Activated T-helper 2 cell treated with anti-CD3 and anti-CD28 coated beads, Interferon-gamma antibody, Interleukin-2, Interleukin-4, amounts not matched to agents 10 μg/mL and 5 μg/mL and 100 μg/mL, durations not matched to agents 14 hours and 24 hours and 36 hours (primary cell): ENCODE results near the gene SPAG8. TPM values are rescaled to one million over a fixed set of nuclear protein-coding genes. Genes with fewer than 3 reads are reported as not detected.
A peak's percentile ranks its signal among the peaks of the same experiment; 100 is the strongest.

ENCODE experiments used
- DNase-seq: peaks from one replicate; pipeline ENCODE4 v3.0.0; 2021; ENCODE audit warnings: low spot score
- H3K27ac Mint-ChIP-seq: one replicate; pipeline ENCODE4 v1.8.0; 2021; ENCODE audit warnings: mixed read lengths
- H3K27me3 Mint-ChIP-seq: one replicate; pipeline ENCODE4 v1.8.0; 2021; ENCODE audit warnings: low read depth, mixed read lengths
- H3K36me3 Mint-ChIP-seq: one replicate; pipeline ENCODE4 v1.8.0; 2021; ENCODE audit warnings: low read depth, mixed read lengths
- H3K4me1 Mint-ChIP-seq: one replicate; pipeline ENCODE4 v1.8.0; 2021; ENCODE audit warnings: low read depth, mixed read lengths
- H3K4me3 Mint-ChIP-seq: one replicate; pipeline ENCODE4 v1.8.0; 2021; ENCODE audit warnings: low read depth, mild to moderate bottlenecking, moderate library complexity, mixed read lengths
- H3K9me3 Mint-ChIP-seq: one replicate; pipeline ENCODE4 v1.8.0; 2021; ENCODE audit warnings: mixed read lengths
- intact Hi-C: fragments of 100-400 bp; cut with micrococcal nuclease; formaldehyde crosslinking; loops from one replicate; pipeline ENCODE4 v1.15.1; 2023
- total RNA-seq: library from RNA; stranded (reverse); gene quantifications from 2 replicates; pipeline ENCODE4 v1.2.3, GENCODE V29; 2022

The SPAG8 gene
- total RNA-seq, 1 donor from 2014 or later: 0.82 TPM

DNA sequence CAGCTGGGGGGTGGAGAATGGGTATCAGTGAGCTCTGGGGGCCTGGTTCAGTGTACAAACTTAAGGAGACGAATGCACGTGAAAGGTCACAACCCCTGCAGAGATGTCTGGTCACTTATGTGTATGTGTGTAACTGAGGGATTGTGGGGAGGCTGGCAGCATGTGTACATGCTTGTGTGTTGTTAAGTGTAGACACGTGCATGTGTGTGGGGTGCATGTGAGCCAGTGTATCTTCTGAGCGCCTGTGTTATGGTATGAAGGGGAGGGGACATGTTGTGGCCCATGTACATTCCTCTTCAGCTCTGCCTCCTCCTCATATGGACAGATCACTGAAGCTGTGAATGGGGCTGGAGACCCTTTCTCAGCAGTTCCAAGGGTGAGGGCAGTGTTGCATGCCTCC is 19.0 kb upstream of the SPAG8 start:
- DNase-seq: no peak
- H3K4me1 Mint-ChIP-seq: peaks cover 18% of the 10 kb centered on the region
- H3K27me3 Mint-ChIP-seq: no peaks in the 10 kb centered on the region
- intact Hi-C loops: no loop called here
- no peaks in the 10 kb centered on the region for H3K9me3 Mint-ChIP-seq
- H3K36me3 Mint-ChIP-seq: no peaks in the 10 kb centered on the region
- no peak overlapping the region for H3K27ac Mint-ChIP-seq
- H3K4me3 Mint-ChIP-seq: no peak overlapping the region

DNA sequence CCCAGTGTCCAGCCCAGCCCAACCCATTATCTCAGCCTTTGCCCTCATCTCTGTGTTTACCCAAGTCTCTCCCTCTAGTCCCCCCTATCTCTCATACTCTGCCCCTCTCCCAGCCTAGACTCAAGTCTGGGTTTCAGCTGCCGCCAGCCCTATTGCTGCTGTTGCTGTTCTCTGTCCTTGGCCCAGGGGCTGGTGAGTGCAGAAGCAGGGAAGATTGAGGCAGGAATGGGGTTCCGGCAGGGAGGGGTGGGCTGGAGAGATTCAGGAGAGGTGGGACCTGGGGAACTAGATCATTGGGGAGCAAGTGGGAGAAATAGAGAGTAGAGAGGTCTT is 17.7 kb upstream of the SPAG8 start:
- peaks cover 18% of the 10 kb centered on the region for H3K4me1 Mint-ChIP-seq
- peak overlapping the region; percentile 79 for H3K27ac Mint-ChIP-seq

DNA sequence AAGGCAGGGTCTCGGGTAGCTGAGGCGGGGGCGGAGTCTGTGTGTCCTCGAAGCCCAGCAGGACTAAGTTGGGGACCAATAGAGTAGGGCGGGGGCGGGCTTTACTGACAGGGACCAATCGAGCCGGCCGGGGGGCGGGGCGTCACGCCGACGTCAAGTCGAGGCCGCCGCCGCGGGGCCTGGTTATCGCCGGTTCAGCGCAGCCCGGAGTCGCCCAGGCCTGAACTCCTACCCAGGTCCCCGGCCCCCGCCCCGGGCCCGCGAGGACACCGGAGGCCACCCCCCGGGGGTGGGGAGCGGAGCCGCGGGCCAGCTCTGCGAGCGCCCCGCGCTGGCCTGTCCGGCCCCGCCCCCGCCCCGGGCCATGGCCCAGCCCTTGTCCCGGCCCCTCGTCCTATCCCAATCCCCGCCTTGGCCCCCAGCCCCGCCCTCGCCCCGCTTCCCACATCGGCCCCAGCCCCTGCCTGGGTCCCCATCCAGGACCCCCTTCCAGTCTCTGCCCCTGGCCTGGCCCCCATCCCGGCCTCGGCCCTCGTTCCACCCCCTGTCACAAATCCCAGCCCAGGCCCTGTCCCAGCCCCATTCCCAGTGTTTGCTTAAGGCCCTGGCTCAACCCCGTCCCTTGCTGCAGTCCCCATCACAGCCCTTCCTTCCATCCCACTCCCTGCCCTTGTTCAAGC is 17.2 kb upstream of the SPAG8 start, which contains the start of gene TMEM8B:
Gene TMEM8B (plus strand): TSS at position 145 of the 680 bp plus-strand sequence. CDS start 220 bp downstream, at position 365.
- H3K36me3 Mint-ChIP-seq: no peaks in the 10 kb centered on the region
- peaks cover 18% of the 10 kb centered on the region for H3K4me1 Mint-ChIP-seq
- no peaks in the 10 kb centered on the region for H3K27me3 Mint-ChIP-seq
- no peaks in the 10 kb centered on the region for H3K9me3 Mint-ChIP-seq
- peak within 1 kb of the TSS; percentile 87 for H3K4me3 Mint-ChIP-seq
- intact Hi-C loops: loop anchor here (5.0 kb wide), 1 partner anchor 82 kb away; the partner anchor contains the start of genes GBA2 and RGP1
- peak; percentile 86 for DNase-seq
- peak within 1 kb of the TSS; percentile 79 for H3K27ac Mint-ChIP-seq

More for the DNA sequence above, 17.7 kb upstream of the SPAG8 start:
- Mint-ChIP-seq H3K4me3 (peak overlapping the region; percentile 85), H3K36me3 (no peaks in the 10 kb centered on the region), H3K27me3 (no peaks in the 10 kb centered on the region), H3K9me3 (no peaks in the 10 kb centered on the region)
- DNase-seq: no peak
- intact Hi-C loops: loop anchor here (5.0 kb wide), 1 partner anchor 82 kb away; the partner anchor contains the start of genes GBA2 and RGP1

DNA sequence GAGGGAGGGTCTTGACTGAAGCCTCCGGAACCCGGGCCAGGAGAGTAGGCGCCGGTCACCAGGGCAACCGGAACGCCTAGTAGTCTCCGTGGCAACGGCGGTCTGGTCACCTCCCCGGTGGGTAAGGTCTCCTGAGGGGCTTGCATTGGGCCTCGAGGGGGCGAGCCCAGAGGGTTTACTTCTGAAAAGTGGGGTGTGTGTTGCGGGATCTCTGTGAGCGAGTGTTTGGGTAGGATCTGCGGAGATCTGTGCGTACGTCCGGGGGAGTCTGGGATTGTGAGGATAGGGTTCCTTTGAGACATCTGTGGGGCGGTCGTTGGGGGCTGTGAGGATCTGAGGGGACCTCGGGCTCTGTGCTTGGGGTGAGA is 16.6 kb upstream of the SPAG8 start, which contains the start of gene FAM221B:
Gene FAM221B (minus strand): TSS at position 17 of the 368 bp plus-strand sequence. CDS start 2,571 bp downstream, outside the sequence.
- Mint-ChIP-seq H3K27me3 (no peaks in the 10 kb centered on the region), H3K36me3 (no peaks in the 10 kb centered on the region), H3K4me1 (peaks cover 18% of the 10 kb centered on the region), H3K4me3 (peak within 1 kb of the TSS; percentile 87), H3K27ac (peak within 1 kb of the TSS; percentile 79), H3K9me3 (no peaks in the 10 kb centered on the region)
- DNase-seq: no peak
- intact Hi-C loops: loop anchor here (5.0 kb wide), 1 partner anchor 81 kb away; the partner anchor contains the start of genes GBA2 and RGP1

DNA sequence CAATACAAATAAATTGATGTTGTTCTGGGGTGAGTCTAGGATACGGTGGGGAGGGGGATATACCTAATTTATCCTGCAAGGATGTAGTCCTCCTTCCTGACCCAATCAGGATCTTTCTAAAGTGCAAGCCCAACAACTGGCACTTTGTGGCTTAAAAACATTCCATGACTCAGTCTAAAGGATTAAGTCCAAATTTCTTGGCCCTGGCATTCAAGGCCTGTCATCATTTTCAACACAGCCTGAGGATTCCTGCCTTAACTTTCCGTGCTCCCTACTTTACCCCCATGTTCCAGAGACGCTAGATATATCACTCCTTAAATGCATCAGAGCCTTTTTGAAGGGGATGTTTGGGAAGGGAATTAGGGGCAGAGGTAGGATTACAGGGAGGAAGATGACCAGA is 15.4 kb upstream of the SPAG8 start:
- no peak for DNase-seq
- Mint-ChIP-seq H3K27me3 (no peaks in the 10 kb centered on the region), H3K27ac (no peak overlapping the region), H3K4me1 (peaks cover 18% of the 10 kb centered on the region), H3K4me3 (peak overlapping the region; percentile 20), H3K9me3 (no peaks in the 10 kb centered on the region), H3K36me3 (no peaks in the 10 kb centered on the region)
- intact Hi-C loops: loop anchor here (5.0 kb wide), 1 partner anchor 80 kb away; the partner anchor contains the start of genes GBA2 and RGP1

DNA sequence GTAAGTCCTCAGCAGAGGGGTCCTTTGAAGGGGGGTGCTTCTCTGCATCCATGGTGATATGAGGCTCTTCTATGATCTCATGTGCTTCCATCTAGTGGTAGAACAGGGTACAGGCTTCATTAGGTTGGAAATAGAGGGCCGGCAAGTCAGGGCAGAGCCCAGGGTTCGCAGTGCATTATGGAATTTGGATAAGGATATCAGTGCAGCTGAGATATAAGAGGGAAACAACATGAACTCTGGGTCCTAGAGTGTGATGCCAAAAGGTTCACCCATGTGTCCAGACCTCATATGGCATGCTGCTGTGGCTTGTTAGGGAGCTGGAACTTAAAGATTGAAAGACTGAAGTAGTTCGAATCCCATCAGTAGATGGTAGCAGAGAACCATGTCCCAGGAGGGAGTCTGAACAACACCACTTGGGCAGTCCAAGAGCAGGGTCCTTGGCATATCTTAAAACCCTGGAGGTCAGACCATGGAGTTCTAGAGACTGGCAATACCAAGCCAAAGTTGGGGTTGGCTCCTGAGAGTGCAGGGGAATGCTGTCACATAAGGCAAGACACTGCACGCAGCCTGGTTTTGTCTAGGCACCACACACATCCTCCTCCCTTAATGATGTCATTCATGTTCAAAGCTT is 14.1 kb upstream of the SPAG8 start:
- Mint-ChIP-seq H3K9me3 (no peaks in the 10 kb centered on the region), H3K4me3 (no peak overlapping the region), H3K27me3 (no peaks in the 10 kb centered on the region), H3K36me3 (no peaks in the 10 kb centered on the region), H3K27ac (no peak overlapping the region), H3K4me1 (peaks cover 18% of the 10 kb centered on the region)
- intact Hi-C loops: loop anchor here (1.0 to 5.0 kb wide), 4 partner anchors 11 to 79 kb away; partner anchors contain the start of genes GBA2, HINT2 and RGP1
- DNase-seq: no peak

DNA sequence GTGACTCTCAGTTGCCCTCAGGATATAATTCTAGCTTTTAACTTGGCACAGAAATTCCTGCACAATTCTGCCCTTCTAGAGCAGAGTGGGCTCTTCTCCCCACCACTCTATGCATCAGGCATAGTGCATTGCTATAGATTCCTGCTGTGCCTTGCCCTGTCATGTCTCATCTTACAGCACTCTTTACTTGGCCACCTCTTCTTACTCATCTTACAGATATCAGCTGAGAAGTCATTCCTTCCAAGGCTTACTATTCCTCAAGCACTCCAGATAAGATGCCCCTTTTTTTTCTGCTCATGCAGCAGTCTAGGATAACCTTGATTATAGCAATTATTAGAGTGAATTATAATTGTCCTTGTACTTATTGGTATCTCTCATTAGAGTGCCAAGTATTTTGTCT is 10.9 kb upstream of the SPAG8 start:
- Mint-ChIP-seq H3K27ac (no peak overlapping the region), H3K4me1 (peaks cover 10% of the 10 kb centered on the region), H3K27me3 (no peaks in the 10 kb centered on the region), H3K36me3 (no peaks in the 10 kb centered on the region), H3K9me3 (no peaks in the 10 kb centered on the region), H3K4me3 (no peak overlapping the region)
- no peak for DNase-seq
- intact Hi-C loops: no loop called here

DNA sequence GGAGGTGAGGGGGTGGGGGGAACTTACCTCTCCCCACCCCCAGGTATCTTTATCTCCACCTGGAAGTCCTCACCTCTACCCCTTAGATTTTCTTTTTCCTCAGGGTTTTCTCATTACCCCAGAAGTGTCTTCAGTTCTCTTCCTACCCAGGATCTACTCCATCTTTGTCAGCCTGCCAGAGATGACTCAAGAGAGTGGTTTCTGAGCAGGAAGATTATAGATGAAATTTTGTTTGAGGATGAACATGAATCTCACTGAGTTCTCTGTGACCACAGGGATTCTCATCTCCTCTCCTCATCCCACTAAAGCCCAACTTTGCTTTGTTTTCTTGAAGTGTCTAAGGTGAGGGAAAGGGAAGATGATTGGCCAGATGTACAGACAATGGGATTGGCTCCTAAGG is 8.0 kb upstream of the SPAG8 start:
- Mint-ChIP-seq H3K36me3 (no peaks in the 10 kb centered on the region), H3K9me3 (no peaks in the 10 kb centered on the region), H3K4me3 (no peak overlapping the region), H3K4me1 (peaks cover 9% of the 10 kb centered on the region), H3K27me3 (no peaks in the 10 kb centered on the region), H3K27ac (no peak overlapping the region)
- intact Hi-C loops: no loop called here
- no peak for DNase-seq

DNA sequence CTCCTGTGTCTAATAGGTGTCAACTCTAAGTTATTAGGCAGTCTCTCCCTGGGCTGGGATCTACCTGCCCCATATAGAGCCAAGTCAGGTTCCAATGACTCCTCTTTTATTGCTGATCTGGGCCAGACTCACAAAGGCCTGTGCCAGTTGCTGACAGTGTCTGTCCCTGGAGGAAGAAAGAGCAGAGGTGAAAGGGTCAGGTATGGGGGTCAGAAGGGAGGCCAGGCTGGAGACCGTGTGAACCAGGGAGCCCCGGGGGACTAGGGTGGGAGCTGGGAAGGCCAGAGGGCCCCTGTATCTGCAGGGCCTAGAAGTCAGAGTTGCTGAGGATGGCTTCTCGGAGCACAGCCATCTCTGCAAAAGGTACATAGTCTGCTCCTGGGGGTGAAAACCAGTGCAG is 6.3 kb upstream of the SPAG8 start:
- Mint-ChIP-seq H3K4me1 (peaks cover 18% of the 10 kb centered on the region), H3K36me3 (peaks cover 4% of the 10 kb centered on the region), H3K4me3 (no peak overlapping the region), H3K27ac (no peak overlapping the region), H3K27me3 (no peaks in the 10 kb centered on the region), H3K9me3 (no peaks in the 10 kb centered on the region)
- DNase-seq: no peak
- intact Hi-C loops: loop anchor here (10.0 kb wide), 3 partner anchors 214 to 744 kb away; partner anchors contain the start of genes ATOSB, FANCG, TESK1 and VCP

DNA sequence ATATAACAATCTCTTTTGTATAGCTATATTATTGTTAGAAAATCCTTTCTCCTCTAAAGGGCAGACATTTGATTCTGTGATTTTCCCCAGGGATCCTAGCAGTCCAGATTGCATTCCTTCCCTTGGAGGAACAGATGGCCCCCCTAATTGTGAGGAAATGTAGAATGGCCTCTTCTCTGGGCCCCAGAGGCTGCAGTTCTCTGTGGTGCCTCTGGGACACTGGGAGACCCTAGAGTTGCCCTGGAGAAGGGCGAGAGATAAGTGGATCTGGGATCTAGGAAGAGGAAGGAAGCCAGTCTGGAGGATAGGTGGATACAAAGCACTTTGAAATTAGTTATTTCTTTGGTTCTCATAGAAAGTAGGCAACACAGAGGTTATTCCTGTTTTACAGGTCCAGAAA is 4.6 kb upstream of the SPAG8 start:
- H3K36me3 Mint-ChIP-seq: peaks cover 13% of the 10 kb centered on the region
- H3K27ac Mint-ChIP-seq: no peak overlapping the region
- H3K4me3 Mint-ChIP-seq: no peak overlapping the region

DNA sequence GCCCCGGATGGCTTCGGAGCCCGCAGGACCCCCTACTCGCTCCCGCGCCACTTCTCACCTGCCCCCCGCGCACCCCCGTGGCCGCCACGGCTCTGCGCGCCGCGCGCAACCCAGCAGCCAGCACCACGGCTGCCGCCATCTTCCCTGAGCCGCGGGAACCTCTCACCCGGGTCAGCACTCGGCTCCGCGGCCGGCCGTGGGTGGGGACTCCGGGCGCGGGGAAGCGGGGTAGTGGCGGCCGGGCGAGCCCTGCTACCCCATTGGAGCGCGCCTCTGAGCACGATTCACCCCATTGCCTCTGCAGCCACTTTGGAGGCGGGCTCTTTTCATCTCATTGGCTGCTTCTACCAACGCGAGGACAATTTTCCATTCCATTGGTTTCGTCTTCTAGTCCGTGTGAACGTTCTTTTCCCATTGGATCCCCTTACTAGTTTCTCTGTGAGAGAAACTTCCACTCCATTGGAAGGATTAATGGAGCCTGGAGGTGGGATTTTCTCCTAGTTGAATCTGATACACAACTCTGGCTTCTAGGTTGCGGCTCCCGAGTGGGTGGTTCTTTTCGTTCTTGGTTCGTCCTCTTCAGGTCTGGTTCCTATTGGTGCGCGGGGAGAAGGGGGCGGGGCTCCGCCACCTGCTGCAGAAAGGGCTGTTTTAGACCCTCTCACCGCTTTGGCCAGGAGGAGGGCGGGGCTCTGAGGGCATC is 2.9 kb upstream of the SPAG8 start, which contains the start of gene HINT2:
Gene HINT2 (minus strand): TSS at position 202 of the 703 bp plus-strand sequence. CDS start 63 bp downstream, at position 139.
- H3K27ac Mint-ChIP-seq: peak within 1 kb of the TSS; percentile 96
- H3K9me3 Mint-ChIP-seq: no peaks in the 10 kb centered on the region
- intact Hi-C loops: loop anchor here (1.0 to 10.0 kb wide), 9 partner anchors 11 to 1438 kb away; partner anchors contain the start of genes ATOSB, CREB3, FANCG and GBA2
- peaks cover 33% of the 10 kb centered on the region for H3K4me1 Mint-ChIP-seq
- DNase-seq: peak; percentile 97
- peak within 1 kb of the TSS; percentile 89 for H3K4me3 Mint-ChIP-seq
- H3K27me3 Mint-ChIP-seq: no peaks in the 10 kb centered on the region
- H3K36me3 Mint-ChIP-seq: peaks cover 13% of the 10 kb centered on the region

More for the DNA sequence above, 4.6 kb upstream of the SPAG8 start:
- Mint-ChIP-seq H3K9me3 (no peaks in the 10 kb centered on the region), H3K27me3 (no peaks in the 10 kb centered on the region), H3K4me1 (peaks cover 32% of the 10 kb centered on the region)
- intact Hi-C loops: loop anchor here (10.0 kb wide), 3 partner anchors 212 to 742 kb away; partner anchors contain the start of genes ATOSB, FANCG, TESK1 and VCP
- no peak for DNase-seq

DNA sequence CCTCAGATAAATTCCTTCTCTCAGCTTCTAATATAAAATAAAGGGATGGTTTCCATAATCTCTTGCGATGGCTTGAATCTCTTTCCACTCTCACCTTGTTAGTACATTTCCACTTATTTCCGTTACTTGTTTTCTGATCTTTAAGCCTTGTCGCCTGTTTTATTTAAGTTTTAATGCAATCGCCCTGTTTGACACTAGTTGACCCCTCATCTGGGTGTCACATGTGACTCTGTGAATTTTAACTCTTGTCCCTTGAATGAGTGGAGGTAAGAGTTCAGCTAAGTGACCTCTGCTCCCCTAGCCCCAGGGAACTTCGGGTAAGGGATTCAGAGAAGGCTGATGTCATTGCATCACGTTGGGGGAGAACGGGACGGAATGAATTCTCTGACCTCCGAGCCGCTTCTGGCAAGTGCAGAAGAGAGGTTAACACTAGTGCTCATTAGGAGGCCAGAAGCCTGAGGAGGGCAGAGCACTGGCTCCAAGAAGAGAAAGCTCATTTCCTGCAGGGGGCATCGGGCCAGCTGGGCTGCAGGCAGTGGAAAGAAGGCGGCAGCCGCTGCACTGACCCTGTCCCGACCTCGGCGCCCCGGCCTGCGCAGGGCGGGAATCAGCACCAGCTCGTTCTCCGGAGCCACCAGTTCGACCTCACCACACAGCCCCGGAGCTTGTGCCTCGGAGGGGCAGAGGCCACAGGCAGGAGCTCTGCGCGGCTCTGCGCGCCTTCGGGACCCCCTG is 2.2 kb upstream of the SPAG8 start:
- H3K27me3 Mint-ChIP-seq: no peaks in the 10 kb centered on the region
- no peaks in the 10 kb centered on the region for H3K9me3 Mint-ChIP-seq
- peak overlapping the region; percentile 95 for H3K27ac Mint-ChIP-seq
- intact Hi-C loops: loop anchor here (2.0 to 10.0 kb wide), 7 partner anchors 57 to 1437 kb away; partner anchors contain the start of genes ATOSB, FANCG, GBA2 and MYORG
- peak; percentile 50 for DNase-seq
- peak overlapping the region; percentile 89 for H3K4me3 Mint-ChIP-seq
- peaks cover 31% of the 10 kb centered on the region for H3K4me1 Mint-ChIP-seq
- peaks cover 15% of the 10 kb centered on the region for H3K36me3 Mint-ChIP-seq
